Ovary (tissue), 9 donors: ENCODE measurements around the gene CACFD1. TPM values are rescaled to one million over a fixed set of nuclear protein-coding genes. Genes with fewer than 3 reads are reported as not detected.

Experiments used
- DNase-seq, 5 donors: peaks; one replicate each; pipeline ENCODE4 v3.0.0-alpha.2; 2019 to 2020
- H3K27ac ChIP-seq, 2 donors: fragments of 200-600 bp; one replicate each; pipeline versions ENCODE4 v1.5.1 to v1.8.0; 2019 to 2022
- H3K27me3 ChIP-seq: fragments of 200-600 bp; one replicate; pipeline ENCODE4 v1.8.0; 2022
- H3K36me3 ChIP-seq: fragments of 200-600 bp; sonication (generic); one replicate; pipeline ENCODE4 v1.5.1; 2019
- H3K4me1 ChIP-seq: one replicate; pipeline ENCODE4 v1.8.1; 2013; ENCODE audit warnings: mild to moderate bottlenecking, moderate library complexity; ENCODE audit not compliant: insufficient read depth
- H3K4me3 ChIP-seq: fragments of 200-600 bp; sonication (generic); one replicate; pipeline ENCODE4 v1.5.1; 2017
- H3K9me3 ChIP-seq, 2 donors: fragments of 200-600 bp in 1 of 2; sonication (generic) in 1 of 2; one replicate each; pipeline versions ENCODE4 v1.5.1 to v1.8.1; 2013 to 2019; ENCODE audit warnings: mild to moderate bottlenecking in 1 of 2, moderate library complexity in 1 of 2
- EP300 ChIP-seq: sonication (generic); formaldehyde crosslinking; IDR thresholded peaks from one replicate; pipeline ENCODE4 v1.6.1; 2017; ENCODE audit warnings: antibody characterized with exemption
- POLR2A ChIP-seq: fragments of 450-650 bp; IDR thresholded peaks from one replicate; pipeline ENCODE4 v1.6.1; 2017; ENCODE audit warnings: antibody characterized with exemption, mild to moderate bottlenecking, moderate library complexity
- WGBS, 3 donors: extraction: QIAGEN DNeasy Blood & Tissue Kit in 1 of 3; methylation state at CpG; one replicate each; pipeline versions ENCODE4 v1.1.5 to v1.1.7; 2013 to 2017; 5-methylcytosine and 5-hydroxymethylcytosine counted together
- intact Hi-C, 4 donors: fragments of 100-400 bp; cut with DNase I; formaldehyde crosslinking; loops; one replicate each; pipeline versions ENCODE4 v1.11.0 to v1.15.1; 2022 to 2023
- polyA plus RNA-seq, 2 donors: library from polyadenylated mRNA; stranded (reverse); fragments of 200-250 nt in 1 of 2; fragments of 350-450 nt in 1 of 2; fragmentation: Illumina TruSeq in 1 of 2; extraction: RNeasy Lipid Tissue Mini Kit (QIAGEN cat#74804) in 1 of 2; gene quantifications; one replicate each; pipeline ENCODE4 v1.2.3, GENCODE V29; 2013 to 2014
- total RNA-seq, 7 donors: library from RNA; depleted of rRNA in 2 of 7; stranded (reverse); fragments of >200 nt in 2 of 7; fragmentation: NEBNext Ultra II Directional in 3 of 7; extraction: Animal tissue kit (Norgen Biotek cat#: 25700) in 3 of 7; gene quantifications; one replicate each; pipeline versions ENCODE4 v1.1.0 to v1.2.4, GENCODE V29; 2016 to 2023
- TF ChIP-seq, protein P1 (sequence below), 3 donors: fragments of 450-650 bp in 2 of 3; fragments of 200-600 bp in 1 of 3; IDR thresholded peaks; one replicate each; pipeline versions ENCODE4 v1.5.1 to v1.8.0; 2016 to 2022; ENCODE audit warnings: antibody characterized with exemption in 3 of 3, mild to moderate bottlenecking in 1 of 3
- donor health status: DM: no; HTN: no; CAD: no; lungs with moderate emphysema.
- donor health status: DM: no; HTN: no; CAD: no.
- donor health status: Bipolar disorder and iron deficiency.
- donor health status: DM: yes; HTN: yes; CAD: no.
- donor health status: DM: no; HTN: no; CAD: no.
- donor health status: DM: yes; HTN: yes; CAD: no.

The CACFD1 gene
- total and polyA plus RNA-seq, 9 donors = 1.6 to 23.4 (median 16.0) TPM

- 89 to 93% (median 92%) methylated on average over 24 of the region's 24 CpGs for WGBS, 3 donors
- DNase-seq = peak in 1 of 5 donors; percentile 4
- no peak overlapping the region for H3K27ac ChIP-seq
- intact Hi-C loops = no loop called here
- H3K36me3 ChIP-seq = no peaks in the 10 kb centered on the region
- TF ChIP-seq EP300 (no peak), POLR2A (no peak)
- TF ChIP-seq, protein P1, sequence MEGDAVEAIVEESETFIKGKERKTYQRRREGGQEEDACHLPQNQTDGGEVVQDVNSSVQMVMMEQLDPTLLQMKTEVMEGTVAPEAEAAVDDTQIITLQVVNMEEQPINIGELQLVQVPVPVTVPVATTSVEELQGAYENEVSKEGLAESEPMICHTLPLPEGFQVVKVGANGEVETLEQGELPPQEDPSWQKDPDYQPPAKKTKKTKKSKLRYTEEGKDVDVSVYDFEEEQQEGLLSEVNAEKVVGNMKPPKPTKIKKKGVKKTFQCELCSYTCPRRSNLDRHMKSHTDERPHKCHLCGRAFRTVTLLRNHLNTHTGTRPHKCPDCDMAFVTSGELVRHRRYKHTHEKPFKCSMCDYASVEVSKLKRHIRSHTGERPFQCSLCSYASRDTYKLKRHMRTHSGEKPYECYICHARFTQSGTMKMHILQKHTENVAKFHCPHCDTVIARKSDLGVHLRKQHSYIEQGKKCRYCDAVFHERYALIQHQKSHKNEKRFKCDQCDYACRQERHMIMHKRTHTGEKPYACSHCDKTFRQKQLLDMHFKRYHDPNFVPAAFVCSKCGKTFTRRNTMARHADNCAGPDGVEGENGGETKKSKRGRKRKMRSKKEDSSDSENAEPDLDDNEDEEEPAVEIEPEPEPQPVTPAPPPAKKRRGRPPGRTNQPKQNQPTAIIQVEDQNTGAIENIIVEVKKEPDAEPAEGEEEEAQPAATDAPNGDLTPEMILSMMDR (IDR thresholded peaks at IDR 0.05) = no peak
- no peaks in the 10 kb centered on the region for H3K27me3 ChIP-seq
- no peaks in the 10 kb centered on the region for H3K9me3 ChIP-seq
- H3K4me1 ChIP-seq = peaks cover 13% of the 10 kb centered on the region
- H3K4me3 ChIP-seq = no peak overlapping the region
Measured at GRCh38 chr9:133495327-133496293, 35.8 kb downstream of the CACFD1 start.

DNA sequence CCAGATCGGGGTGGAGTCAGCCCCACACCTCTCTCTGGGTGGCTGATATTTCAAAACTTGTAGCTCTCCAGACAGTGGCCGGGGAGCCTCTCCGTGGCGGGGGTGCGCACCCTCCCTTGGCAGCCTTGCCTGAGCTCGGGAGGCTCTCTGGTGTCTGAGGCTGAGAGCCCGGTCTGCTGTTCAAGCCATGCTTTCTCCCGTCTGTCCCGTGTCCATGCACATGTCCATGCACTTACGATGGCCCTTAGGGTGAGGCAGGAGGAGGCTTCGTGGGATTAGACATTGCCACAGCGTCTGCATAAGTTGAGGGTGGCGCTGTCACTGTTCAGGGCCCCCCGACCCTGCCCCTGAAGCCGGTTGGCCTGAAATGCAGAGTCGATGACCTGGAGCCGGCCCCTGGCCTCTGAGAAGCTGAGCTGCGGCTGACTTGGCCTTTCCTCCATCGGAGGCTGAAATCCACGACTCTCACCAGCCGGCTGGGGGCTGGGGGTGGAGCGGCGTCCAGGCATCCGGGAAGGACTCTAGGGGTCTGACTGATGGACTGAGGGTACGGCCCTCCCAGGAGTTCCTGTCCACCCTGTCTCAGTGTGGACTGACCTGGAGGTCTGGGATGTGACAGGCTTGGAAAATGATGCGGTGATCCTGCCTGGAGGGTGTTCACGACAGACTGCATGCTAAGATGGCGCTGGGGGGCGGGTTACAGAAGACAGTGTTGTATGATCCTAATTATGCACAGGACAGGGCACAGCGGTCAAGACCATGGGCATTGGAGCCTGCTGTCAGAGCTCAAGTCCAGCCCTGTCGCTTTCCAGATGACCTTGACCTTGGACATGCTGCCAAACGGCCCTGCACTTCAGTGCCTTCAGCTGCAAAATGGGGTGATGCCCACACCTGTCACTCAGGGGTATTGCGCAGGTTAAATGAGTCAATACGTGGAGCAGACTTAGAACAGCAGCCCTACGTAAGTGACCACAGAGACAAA is 37.4 kb downstream of the CACFD1 start:
- Histone ChIP-seq H3K4me3 (no peak overlapping the region), H3K4me1 (peaks cover 7% of the 10 kb centered on the region), H3K36me3 (no peaks in the 10 kb centered on the region), H3K27me3 (no peaks in the 10 kb centered on the region), H3K27ac (no peak overlapping the region), H3K9me3 (no peaks in the 10 kb centered on the region)
- TF ChIP-seq, protein P1 (IDR thresholded peaks at IDR 0.05) = no peak
- no peak for TF ChIP-seq POLR2A
- no peak for TF ChIP-seq EP300
- DNase-seq = peak in 1 of 5 donors; percentile 17
- intact Hi-C loops = no loop called here
- WGBS, 3 donors = 68 to 72% (median 70%) methylated on average over 32 to 35 of the region's 35 CpGs

- no peaks in the 10 kb centered on the region for H3K36me3 ChIP-seq
- intact Hi-C loops = no loop called here
- no peaks in the 10 kb centered on the region for H3K27me3 ChIP-seq
- TF ChIP-seq EP300 = no peak
- TF ChIP-seq, protein P1 (IDR thresholded peaks at IDR 0.05) = no peak
- no peak for TF ChIP-seq POLR2A
- no peak overlapping the region for H3K27ac ChIP-seq
- DNase-seq = peak in 1 of 5 donors; percentile 20
- WGBS, 3 donors = 32 to 54% (median 44%) methylated on average over 19 of the region's 19 CpGs
- H3K4me3 ChIP-seq = no peak overlapping the region
- no peaks in the 10 kb centered on the region for H3K9me3 ChIP-seq
- no peaks in the 10 kb centered on the region for H3K4me1 ChIP-seq
Measured at GRCh38 chr9:133499132-133499891, 39.5 kb downstream of the CACFD1 start.

DNA sequence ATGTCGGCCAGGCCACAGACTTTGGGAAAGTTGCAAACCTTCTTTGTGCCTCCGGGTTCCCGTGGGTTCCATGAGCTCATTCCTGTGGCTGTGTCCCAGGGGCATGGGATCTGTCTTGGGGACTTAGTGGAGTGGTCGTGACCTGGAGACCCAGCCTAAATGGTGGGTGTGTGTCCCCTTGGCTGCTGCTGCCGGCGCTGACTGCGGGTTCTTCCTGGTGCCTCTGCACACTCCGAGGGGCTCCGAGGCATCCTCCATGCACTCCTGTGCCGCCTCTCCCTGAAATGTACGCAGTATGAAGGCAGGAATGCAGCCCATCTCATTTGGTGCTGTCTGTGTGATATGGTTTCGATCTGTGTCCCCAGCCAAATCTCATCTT is 40.1 kb downstream of the CACFD1 start:
- H3K9me3 ChIP-seq = no peaks in the 10 kb centered on the region
- no peak overlapping the region for H3K4me3 ChIP-seq
- no peaks in the 10 kb centered on the region for H3K4me1 ChIP-seq
- no peak for TF ChIP-seq POLR2A
- no peak for TF ChIP-seq EP300
- TF ChIP-seq, protein P1 (IDR thresholded peaks at IDR 0.05) = no peak
- 83 to 90% (median 83%) methylated on average over 11 to 12 of the region's 12 CpGs for WGBS, 3 donors
- no peak overlapping the region for H3K27ac ChIP-seq
- no peaks in the 10 kb centered on the region for H3K27me3 ChIP-seq
- intact Hi-C loops = no loop called here
- peak in 1 of 5 donors; percentile 19 for DNase-seq
- H3K36me3 ChIP-seq = no peaks in the 10 kb centered on the region
